K562 (cell line): Measurements from ENCODE around the gene MADCAM1. TPM values are rescaled to one million over a fixed set of nuclear protein-coding genes. Genes with fewer than 3 reads are reported as not detected.

Source experiments
- CREB1 ChIP-seq, 2 experiments: sonication (generic) in 1 of 2; formaldehyde crosslinking in 1 of 2; IDR thresholded peaks; 2 replicates each; pipeline versions ENCODE4 v1.6.1 to v1.8.0; 2012 to 2022; ENCODE audit warnings: inconsistent platforms in 1 of 2, mild to moderate bottlenecking in 1 of 2, missing genetic modification reagents in 1 of 2, moderate library complexity in 1 of 2
- ETV1 ChIP-seq: fragments of 450-650 bp; conservative IDR thresholded peaks from 2 replicates; pipeline ENCODE4 v1.6.1; 2016; ENCODE audit warnings: missing genetic modification characterization, control low read depth, low read depth, missing compliant biosample characterization
- IRF2 ChIP-seq: sonication (generic); formaldehyde crosslinking; IDR thresholded peaks from 2 replicates; pipeline ENCODE4 v1.8.1; 2022; ENCODE audit warnings: mild to moderate bottlenecking, missing genetic modification reagents
- KDM4B ChIP-seq, 2 experiments: fragments of 450-650 bp in 1 of 2; sonication (generic) in 1 of 2; IDR thresholded peaks; 2 replicates each; pipeline ENCODE4 v1.6.1; 2016 to 2017; ENCODE audit warnings: borderline replicate concordance in 2 of 2, antibody characterized with exemption in 1 of 2, low read depth in 1 of 2, mild to moderate bottlenecking in 1 of 2
- NRF1 ChIP-seq, 2 experiments: fragments of 450-650 bp; IDR thresholded peaks in 1 of 2; conservative IDR thresholded peaks in 1 of 2; 2 replicates each; pipeline ENCODE4 v1.6.1; 2014; ENCODE audit warnings: mild to moderate bottlenecking in 2 of 2
- POLR2H ChIP-seq: IDR thresholded peaks from 2 replicates; pipeline ENCODE4 v1.6.1; 2016; ENCODE audit warnings: missing genetic modification characterization, low read depth, mild to moderate bottlenecking, control low read depth, missing compliant biosample characterization, moderate library complexity
- POLR3G ChIP-seq: IDR thresholded peaks from 2 replicates; pipeline ENCODE4 v1.6.1; 2011; ENCODE audit not compliant: insufficient read length, insufficient replicate concordance; ENCODE audit errors: extremely low read depth
- RHOXF2B ChIP-seq: fragments of 250-450 bp; sonication (Bioruptor Pico); conservative IDR thresholded peaks from 2 replicates; pipeline ENCODE4 v1.5.1; 2021
- SP1 ChIP-seq: sonication (generic); formaldehyde crosslinking; IDR thresholded peaks from 2 replicates; pipeline ENCODE4 v1.8.1; 2022; ENCODE audit warnings: mild to moderate bottlenecking, missing genetic modification reagents
- SREBF1 ChIP-seq: fragments of 150-350 bp; IDR thresholded peaks from 2 replicates; pipeline ENCODE4 v1.6.1; 2014; ENCODE audit warnings: antibody characterized with exemption, low read depth, low read length, borderline replicate concordance
- ZFPM2 ChIP-seq: fragments of 250-450 bp; sonication (Bioruptor Pico); IDR thresholded peaks from 2 replicates; pipeline ENCODE4 v1.5.1; 2022; ENCODE audit warnings: mild to moderate bottlenecking
- ZNF224 ChIP-seq: sonication (generic); formaldehyde crosslinking; IDR thresholded peaks from 2 replicates; pipeline ENCODE4 v1.8.0; 2022; ENCODE audit warnings: mild to moderate bottlenecking, missing genetic modification reagents
- ZNF24 ChIP-seq: fragments of 450-650 bp; IDR thresholded peaks from 2 replicates; pipeline ENCODE4 v1.6.1; 2016
- ZNF347 ChIP-seq: fragments of 450-650 bp; formaldehyde crosslinking; IDR thresholded peaks from 2 replicates; pipeline ENCODE4 v1.4.0; 2020; ENCODE audit warnings: low read depth, mild to moderate bottlenecking, moderate library complexity
- ZNF76 ChIP-seq: fragments of 250-450 bp; sonication (Bioruptor Pico); IDR thresholded peaks from 2 replicates; pipeline ENCODE4 v1.4.0; 2020; ENCODE audit warnings: mild to moderate bottlenecking, moderate library complexity, borderline replicate concordance
- polyA plus RNA-seq, 8 experiments: library from polyadenylated mRNA; depleted of rRNA in 4 of 8; stranded (reverse) in 5 of 8; unstranded in 3 of 8; fragments of >200 nt; fragmentation: Nextera tagmentation in 2 of 8; fragmentation: Illumina TruSeq in 1 of 8; extraction: Ambion mirVana in 2 of 8; extraction: Trizol in 1 of 8; gene quantifications; 2 replicates each; pipeline versions ENCODE4 v1.2.1 to v1.2.3, GENCODE V29; 2011 to 2014; ENCODE audit warnings: inconsistent platforms in 1 of 8, missing spikeins in 1 of 8
- total RNA-seq, 7 experiments: library from RNA; depleted of rRNA in 6 of 7; stranded (reverse); fragments of >200 nt in 6 of 7; fragmentation: Illumina TruSeq in 2 of 7; extraction: Trizol in 2 of 7; gene quantifications; 2 replicates each; pipeline versions ENCODE4 v1.2.1 to v1.2.3, GENCODE V29; 2011 to 2021; ENCODE audit warnings: low replicate concordance in 1 of 7
- TF ChIP-seq, protein P1 (sequence below): fragments of 250-450 bp; sonication (Bioruptor Pico); IDR thresholded peaks from 2 replicates; pipeline ENCODE4 v1.4.0; 2020; ENCODE audit warnings: mild to moderate bottlenecking, moderate library complexity
- TF ChIP-seq, protein P2 (sequence below), 2 experiments: IDR thresholded peaks; 2 replicates each; pipeline ENCODE4 v1.6.1; 2011; ENCODE audit warnings: borderline replicate concordance in 1 of 2, control low read depth in 1 of 2, low read depth in 1 of 2, low read length in 1 of 2, mild to moderate bottlenecking in 1 of 2, mixed read lengths in 1 of 2, moderate library complexity in 1 of 2; ENCODE audit not compliant: insufficient read depth in 1 of 2, insufficient read length in 1 of 2, poor library complexity in 1 of 2, severe bottlenecking in 1 of 2; ENCODE audit errors: extremely low read depth in 1 of 2
- TF ChIP-seq, protein P3 (sequence below): fragments of 250-450 bp; sonication (Bioruptor Pico); IDR thresholded peaks from 2 replicates; pipeline ENCODE4 v1.5.0; 2021; ENCODE audit warnings: mild to moderate bottlenecking, borderline replicate concordance
- TF ChIP-seq, protein P4 (sequence below): fragments of 250-450 bp; sonication (Bioruptor Pico); IDR thresholded peaks from 2 replicates; pipeline ENCODE4 v1.4.0; 2020; ENCODE audit warnings: mild to moderate bottlenecking

The MADCAM1 gene
- total and polyA plus RNA-seq, 9 of the 15 experiments (the other 6 are each of a cell fraction or from before 2014, with no cell fraction given), result 0.09 to 0.36 (median 0.09) TPM; not detected in 6

DNA sequence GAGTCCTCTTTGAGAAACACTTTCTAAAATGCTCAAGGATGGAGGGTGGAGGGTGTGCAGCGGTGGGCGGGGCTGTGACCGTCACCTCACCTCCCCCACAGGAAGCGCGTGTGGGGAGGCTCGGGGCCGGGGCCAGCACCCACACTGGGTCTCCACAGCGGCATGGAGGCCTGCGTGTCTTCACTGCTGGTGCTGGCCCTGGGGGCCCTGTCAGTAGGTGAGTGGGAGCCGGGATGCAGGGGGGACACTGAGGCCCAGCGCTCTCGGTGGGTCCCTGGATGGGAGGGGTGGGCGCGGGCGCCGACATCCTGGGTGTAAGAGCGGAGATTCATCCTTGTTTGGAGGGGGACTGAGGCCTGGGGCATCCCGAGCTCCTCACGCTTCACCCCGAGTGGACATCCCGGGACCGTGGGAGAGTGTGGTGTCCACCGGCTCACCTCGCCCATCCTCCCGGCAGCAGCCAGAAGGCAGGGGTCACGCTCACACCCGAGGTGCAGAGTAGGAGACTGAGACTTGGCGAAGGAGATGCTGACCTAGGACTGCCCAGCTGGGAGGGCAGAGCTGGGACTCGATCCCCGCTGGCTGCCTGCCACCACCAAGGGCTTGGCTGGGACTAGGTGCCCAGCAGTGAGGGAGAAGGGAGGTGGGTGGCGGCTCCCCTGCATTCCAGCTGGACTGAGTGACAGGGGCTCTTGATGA lies 47.8 kb downstream of the MADCAM1 start, which contains the start of gene GZMM (continued):
- TF ChIP-seq KDM4B (IDR thresholded peaks at IDR 0.05; ENCODE audit: borderline replicate concordance in 2 of 2, low read depth in 1 of 2) (no peak), ZNF224 (CRISPR knock-in tag) (no peak), SP1 (CRISPR knock-in tag) (0 out of 2 replicates have a peak, but pooled peaks have one; percentile 19), RHOXF2B (CRISPR knock-in tag) (no peak), ZFPM2 (CRISPR knock-in tag) (no peak), ZNF24 (no peak), POLR2H (no peak), POLR3G (no peak), CREB1 (IDR thresholded peaks at IDR 0.05) (peak; percentile 29; the same call in 1 of the 2 replicates), CREB1 (CRISPR knock-in tag; IDR thresholded peaks at IDR 0.05) (no peak), NRF1 (conservative IDR thresholded peaks at IDR 0.05 in 1 of 2, IDR thresholded peaks at IDR 0.05 in 1 of 2) (no peak; a peak in 1 of 4 replicates), ETV1 (tag) (peak; percentile 71), ZNF76 (CRISPR knock-in tag) (no peak), IRF2 (CRISPR knock-in tag) (no peak), ZNF347 (CRISPR knock-in tag) (no peak), SREBF1 (no peak)
- TF ChIP-seq, protein P1, sequence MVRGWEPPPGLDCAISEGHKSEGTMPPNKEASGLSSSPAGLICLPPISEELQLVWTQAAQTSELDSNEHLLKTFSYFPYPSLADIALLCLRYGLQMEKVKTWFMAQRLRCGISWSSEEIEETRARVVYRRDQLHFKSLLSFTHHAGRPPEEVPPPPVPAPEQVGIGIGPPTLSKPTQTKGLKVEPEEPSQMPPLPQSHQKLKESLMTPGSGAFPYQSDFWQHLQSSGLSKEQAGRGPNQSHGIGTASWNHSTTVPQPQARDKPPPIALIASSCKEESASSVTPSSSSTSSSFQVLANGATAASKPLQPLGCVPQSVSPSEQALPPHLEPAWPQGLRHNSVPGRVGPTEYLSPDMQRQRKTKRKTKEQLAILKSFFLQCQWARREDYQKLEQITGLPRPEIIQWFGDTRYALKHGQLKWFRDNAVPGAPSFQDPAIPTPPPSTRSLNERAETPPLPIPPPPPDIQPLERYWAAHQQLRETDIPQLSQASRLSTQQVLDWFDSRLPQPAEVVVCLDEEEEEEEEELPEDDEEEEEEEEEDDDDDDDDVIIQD (CRISPR knock-in tag), result no peak
- TF ChIP-seq, protein P2, sequence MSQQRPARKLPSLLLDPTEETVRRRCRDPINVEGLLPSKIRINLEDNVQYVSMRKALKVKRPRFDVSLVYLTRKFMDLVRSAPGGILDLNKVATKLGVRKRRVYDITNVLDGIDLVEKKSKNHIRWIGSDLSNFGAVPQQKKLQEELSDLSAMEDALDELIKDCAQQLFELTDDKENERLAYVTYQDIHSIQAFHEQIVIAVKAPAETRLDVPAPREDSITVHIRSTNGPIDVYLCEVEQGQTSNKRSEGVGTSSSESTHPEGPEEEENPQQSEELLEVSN (IDR thresholded peaks at IDR 0.05; ENCODE audit: borderline replicate concordance in 1 of 2, extremely low read depth in 1 of 2, insufficient read depth in 1 of 2, insufficient read length in 1 of 2, low read depth in 1 of 2, low read length in 1 of 2, poor library complexity in 1 of 2, severe bottlenecking in 1 of 2), result peak in 1 of 2 experiments; percentile 9
- TF ChIP-seq, protein P3, sequence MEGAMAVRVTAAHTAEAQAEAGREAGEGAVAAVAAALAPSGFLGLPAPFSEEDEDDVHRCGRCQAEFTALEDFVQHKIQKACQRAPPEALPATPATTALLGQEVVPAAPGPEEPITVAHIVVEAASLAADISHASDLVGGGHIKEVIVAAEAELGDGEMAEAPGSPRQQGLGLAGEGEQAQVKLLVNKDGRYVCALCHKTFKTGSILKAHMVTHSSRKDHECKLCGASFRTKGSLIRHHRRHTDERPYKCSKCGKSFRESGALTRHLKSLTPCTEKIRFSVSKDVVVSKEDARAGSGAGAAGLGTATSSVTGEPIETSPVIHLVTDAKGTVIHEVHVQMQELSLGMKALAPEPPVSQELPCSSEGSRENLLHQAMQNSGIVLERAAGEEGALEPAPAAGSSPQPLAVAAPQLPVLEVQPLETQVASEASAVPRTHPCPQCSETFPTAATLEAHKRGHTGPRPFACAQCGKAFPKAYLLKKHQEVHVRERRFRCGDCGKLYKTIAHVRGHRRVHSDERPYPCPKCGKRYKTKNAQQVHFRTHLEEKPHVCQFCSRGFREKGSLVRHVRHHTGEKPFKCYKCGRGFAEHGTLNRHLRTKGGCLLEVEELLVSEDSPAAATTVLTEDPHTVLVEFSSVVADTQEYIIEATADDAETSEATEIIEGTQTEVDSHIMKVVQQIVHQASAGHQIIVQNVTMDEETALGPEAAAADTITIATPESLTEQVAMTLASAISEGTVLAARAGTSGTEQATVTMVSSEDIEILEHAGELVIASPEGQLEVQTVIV (CRISPR knock-in tag), result no peak
- TF ChIP-seq, protein P4, sequence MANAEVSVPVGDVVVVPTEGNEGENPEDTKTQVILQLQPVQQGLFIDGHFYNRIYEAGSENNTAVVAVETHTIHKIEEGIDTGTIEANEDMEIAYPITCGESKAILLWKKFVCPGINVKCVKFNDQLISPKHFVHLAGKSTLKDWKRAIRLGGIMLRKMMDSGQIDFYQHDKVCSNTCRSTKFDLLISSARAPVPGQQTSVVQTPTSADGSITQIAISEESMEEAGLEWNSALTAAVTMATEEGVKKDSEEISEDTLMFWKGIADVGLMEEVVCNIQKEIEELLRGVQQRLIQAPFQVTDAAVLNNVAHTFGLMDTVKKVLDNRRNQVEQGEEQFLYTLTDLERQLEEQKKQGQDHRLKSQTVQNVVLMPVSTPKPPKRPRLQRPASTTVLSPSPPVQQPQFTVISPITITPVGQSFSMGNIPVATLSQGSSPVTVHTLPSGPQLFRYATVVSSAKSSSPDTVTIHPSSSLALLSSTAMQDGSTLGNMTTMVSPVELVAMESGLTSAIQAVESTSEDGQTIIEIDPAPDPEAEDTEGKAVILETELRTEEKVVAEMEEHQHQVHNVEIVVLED (CRISPR knock-in tag), result no peak
